SHP77 (cell line): ENCODE results near the gene DTX4.

Experiments
- DNase-seq, 2 experiments: peaks; one replicate each; lab custom pipeline; 2025; lab: John Stamatoyannopoulos, UW

Gene DTX4

DNA sequence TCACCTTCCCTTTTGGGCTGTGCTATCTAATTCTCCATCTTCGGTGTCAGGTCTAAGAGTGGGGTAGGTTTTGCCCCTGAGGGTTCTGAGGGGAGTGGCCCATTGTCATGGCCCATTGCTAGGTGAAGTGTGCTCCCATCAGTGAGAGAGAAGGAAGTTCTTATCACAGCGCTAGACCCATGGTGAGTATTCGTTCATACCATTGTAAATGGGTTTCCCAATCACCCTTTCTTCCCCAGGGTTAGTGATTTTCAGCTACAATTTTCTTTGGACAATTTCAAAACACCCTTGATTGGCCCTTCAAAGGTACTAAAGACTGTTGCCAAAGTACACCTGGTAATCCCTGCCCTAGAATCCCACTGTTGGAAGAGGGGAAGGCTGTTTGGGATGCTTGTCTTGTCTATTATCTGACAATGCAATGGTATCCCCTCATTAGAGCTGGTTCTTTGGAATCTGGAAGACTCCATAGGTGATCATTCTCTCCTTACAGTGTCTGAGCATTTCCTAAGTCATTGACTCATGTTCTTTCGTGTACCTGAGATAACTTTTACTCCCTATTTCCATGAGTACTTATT lies 20.6 kb downstream of the DTX4 start:
- no peak for DNase-seq

- DNase-seq, result no peak
Measured at GRCh38 chr11:59193587-59194130, 21.7 kb downstream of the DTX4 start.

DNA sequence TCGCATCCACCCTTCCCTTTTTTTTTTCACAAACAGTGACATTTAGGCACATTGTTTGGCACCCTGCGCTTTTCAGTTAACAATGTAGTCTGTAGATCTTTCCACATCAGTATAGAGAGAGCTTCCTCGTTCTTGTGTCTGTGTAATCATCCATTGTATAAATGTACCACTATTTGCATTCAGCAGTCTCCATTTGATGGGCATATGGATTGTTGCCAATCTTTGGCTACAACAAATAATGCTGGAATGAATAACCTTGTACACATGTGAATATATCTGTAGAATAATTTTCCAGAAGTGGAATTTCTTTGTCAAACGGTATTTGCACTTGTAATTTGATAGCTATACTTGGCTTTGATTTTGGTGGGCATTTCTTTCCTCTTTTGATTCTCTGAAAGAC lies 23.7 kb downstream of the DTX4 start:
- no peak for DNase-seq

DNA sequence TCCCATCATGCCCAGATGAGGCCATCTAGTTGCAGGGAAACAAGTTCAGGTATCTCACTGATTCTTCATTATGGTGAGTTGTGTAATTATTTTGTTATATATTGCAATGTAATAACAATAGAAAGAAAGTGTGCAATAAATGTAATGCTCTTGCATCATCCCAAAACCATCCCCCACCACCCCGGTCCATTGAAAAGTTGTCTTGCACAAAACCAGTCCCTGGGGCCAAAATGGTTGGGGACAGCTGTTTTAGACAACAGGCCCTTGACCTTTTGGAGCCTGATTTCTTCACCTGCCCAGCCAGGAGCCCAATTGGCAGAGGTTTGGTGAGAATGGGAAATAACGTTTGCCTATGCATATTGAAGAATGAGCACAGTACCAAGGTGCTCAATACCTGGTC lies 24.8 kb downstream of the DTX4 start:
- DNase-seq, result no peak

DNA sequence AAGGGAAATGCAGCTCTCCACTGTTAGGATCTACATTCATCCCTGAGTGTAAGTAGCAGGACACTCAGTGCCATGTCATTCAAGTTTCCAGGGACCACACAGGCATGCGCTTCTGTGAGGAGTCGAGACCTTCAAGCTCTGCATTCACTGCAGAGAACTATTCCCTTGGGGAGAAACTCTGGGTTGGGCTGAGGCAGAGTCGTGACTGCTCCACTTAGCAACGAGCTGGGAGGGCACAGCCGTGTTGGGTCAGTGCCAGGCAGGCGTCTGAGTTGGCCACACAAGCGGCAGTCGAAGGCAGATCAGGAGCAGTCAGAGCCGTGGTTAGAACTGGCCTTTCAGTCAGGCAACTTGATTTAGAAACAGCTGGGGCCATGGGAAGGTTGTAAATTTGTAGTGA lies 26.1 kb downstream of the DTX4 start:
- peak in 1 of 2 experiments; percentile 8 for DNase-seq

GRCh38 chr11:59198726-59199125 lies 26.8 kb downstream of the DTX4 start:
- DNase-seq, result no peak

DNA sequence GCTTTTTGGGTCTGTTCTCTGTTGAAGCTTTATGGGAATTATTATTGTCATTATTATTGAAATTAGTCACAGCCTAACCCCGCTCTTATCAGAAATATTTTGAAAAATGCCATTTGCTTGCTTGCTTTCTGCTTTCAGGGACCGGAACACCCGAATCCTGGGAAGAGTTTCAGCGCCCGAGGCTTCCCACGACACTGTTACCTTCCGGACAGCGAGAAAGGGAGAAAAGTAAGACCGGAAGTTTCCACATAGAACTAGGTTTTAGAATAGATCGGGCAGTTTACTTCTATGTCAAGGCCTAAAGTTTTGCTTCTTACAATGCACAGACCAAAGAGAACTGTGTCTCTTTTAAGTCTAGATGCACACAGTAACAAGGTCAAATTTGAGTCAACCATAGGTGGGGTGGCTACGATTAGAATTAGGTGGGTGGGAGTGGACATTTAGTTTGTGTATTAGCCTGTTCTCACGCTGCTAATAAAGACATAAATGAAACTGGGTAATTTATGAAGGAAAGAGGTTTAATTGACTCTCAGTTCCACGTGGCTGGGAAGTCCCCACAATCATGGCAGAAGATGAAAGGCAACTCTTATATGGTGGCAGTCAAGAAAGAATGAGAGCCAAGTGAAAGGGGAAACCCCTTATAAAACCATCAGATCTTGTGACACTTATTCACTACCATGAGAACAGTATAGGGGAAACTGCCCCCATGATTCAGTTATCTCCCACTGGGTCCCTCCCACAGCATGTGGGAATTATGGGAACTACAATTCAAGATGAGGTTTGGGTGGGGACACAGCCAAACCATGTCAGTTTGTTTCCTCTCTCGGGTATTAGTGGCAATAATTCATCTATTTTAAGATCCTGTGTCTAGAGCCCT lies 27.9 kb downstream of the DTX4 start:
- DNase-seq, result no peak

- DNase-seq, result no peak
Measured at GRCh38 chr11:59200423-59200746, 28.5 kb downstream of the DTX4 start.

GRCh38 chr11:59201353-59201752 lies 29.4 kb downstream of the DTX4 start:
- no peak for DNase-seq

DNA sequence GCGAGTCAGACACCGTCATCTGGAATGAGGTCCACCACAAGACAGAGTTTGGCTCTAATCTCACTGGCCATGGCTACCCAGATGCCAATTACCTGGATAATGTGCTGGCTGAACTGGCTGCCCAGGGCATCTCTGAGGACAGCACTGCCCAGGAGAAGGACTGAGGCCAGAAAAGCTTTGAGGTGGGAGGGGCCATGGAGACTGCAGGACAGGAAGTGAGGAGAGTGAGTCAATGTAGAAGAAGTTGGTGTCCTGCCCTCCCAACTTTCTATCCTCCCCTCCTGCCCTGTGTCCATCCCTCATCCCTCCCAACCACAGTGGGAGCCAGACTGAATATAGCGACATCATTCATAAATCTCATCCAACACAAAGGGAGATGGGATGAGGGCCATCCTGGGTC lies 32.8 kb downstream of the DTX4 start:
- DNase-seq, result no peak

DNA sequence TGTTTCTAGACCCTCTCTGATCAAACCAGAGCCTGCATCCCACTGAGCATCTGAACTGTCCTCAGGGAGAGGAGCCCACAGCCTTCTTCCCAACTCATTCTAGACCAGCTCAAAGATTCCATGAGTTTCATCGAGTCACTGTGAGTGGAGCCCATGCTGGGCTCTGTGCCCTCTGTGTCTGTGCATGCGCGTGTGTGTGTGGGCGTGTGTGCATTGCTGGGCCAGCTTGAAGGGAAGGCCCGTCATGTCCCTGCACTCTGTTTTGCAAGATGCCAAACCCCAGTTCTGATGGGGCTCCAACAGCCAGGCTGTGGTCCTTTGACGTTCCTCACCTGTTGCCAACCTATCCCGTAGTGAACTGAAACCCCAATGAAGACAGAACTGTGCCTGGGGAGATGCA lies 33.7 kb downstream of the DTX4 start:
- no peak for DNase-seq

DNA sequence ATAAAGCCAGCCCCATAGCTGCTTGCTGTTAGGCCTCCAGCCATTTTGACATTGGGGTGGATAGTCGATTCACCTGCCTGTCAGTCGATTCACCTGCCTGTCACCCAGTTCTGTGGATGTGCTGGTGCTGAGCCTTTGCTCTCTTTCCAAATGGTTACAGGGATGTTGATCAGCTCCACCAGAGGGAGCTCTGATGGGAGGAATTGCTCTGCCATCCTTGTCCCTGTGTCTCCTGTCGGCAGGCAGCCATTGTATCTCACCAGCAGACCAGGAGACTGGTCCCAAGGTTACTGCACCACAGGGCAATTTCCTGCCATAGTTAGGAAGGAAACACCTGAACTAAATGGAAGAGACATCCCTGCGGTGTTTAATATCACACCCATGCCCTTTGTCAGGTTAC lies 34.7 kb downstream of the DTX4 start:
- DNase-seq, result peak in 1 of 2 experiments; percentile 3

- DNase-seq, result peak in 1 of 2 experiments; percentile 2
Measured at GRCh38 chr11:59207988-59208451, 36.1 kb downstream of the DTX4 start.

- DNase-seq, result no peak
Measured at GRCh38 chr11:59208956-59209355, 37.0 kb downstream of the DTX4 start.

DNA sequence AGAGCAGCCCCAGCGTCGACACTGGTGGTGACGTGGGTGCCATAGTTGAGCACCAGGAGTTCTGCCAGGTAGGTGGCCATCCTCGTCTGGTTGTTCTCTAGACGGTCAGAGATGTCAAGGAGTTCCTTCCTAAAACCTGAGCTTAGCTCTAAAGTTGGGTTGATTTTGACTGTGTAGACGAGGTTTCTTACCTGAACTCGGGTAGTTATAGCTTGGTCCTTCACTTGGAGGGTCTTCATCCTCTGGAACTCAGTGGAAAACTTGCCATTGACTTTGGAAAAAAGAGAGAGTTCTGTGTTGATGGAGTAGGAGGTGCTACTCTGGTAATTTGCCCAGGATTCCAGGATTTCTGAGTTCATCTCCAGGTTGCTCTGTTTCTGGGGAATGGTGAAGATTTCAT lies 40.3 kb downstream of the DTX4 start:
- no peak for DNase-seq

- no peak for DNase-seq
Measured at GRCh38 chr11:59212744-59213631, 41.1 kb downstream of the DTX4 start, which contains the start of gene MPEG1. Gene MPEG1, minus strand, starts transcription at chr11:59212927. Its CDS starts 62 bp downstream, at chr11:59212865.

- DNase-seq, result no peak
Measured at GRCh38 chr11:59214141-59214893, 42.4 kb downstream of the DTX4 start.

DNA sequence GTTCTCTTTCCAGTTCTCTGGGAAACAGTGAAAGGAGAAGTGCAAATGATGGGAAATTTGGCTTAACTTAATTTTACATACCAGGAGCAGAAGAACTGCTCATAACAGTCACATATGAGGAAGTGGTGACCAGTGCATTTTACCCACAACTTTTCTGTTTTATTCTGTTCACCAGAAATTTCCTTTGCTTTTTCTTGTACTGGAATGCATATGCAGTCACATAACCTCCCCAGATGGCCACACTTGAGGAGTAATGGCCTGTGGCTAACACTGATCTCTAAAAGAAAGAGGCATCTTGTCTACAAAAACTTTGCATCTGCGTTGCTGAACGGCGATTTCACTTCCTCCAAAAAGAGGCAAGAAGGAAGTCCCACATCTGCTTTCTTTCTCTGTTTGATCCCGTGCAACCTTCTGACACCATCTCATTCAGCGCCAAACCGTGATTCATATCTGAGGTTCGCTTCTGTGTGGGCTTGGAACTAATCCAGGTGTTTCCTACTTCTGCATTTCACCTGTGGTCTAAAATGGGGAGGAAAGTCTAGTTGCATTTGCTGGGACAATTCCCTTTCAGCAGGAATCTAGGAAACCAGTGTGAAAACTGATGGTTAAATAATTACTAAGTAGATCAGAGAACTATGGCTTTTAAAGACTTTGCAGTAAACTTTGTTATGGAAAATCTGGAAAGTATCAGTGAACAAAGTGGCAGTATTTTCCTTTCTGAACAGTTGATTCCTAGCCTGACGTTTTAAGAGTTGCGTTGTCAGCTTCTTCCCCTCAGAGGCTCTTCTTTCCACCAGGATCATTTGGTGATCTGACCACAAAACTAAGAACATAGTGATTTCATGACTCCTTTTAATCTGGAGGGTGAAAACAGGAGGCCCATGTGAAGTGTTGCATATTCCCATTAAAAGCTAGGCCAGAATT lies 45.0 kb downstream of the DTX4 start:
- DNase-seq, result no peak

DNA sequence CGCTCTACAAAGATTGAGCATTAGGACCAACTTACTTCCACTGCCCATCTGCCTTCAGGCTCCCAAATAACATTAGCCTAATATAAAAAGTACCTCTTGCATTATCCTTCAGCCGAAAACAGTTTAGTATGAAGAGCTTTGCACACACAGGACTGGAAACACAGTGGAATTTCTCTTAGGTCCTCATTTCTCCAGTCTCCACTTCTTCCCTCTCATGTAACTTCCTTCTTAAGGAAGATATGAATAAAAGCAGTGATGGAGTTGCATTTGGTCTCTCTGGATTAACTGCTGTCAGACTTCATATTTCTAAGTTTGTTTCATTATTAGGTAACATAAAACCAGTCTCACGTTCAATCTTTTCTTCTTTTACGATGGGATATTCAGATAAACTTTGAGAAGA lies 46.4 kb downstream of the DTX4 start:
- no peak for DNase-seq

- no peak for DNase-seq
Measured at GRCh38 chr11:59218893-59219292, 47.0 kb downstream of the DTX4 start.
